CD4-positive, alpha-beta T cell treated with Interferon alpha-2 for 1 hour (primary cell): Measurements from ENCODE around the gene THSD4.

ENCODE experiments used
- DNase-seq, 2 donors: peaks; one replicate each; pipeline ENCODE4 v3.0.0-alpha.2; 2020 to 2022

Gene THSD4

DNA sequence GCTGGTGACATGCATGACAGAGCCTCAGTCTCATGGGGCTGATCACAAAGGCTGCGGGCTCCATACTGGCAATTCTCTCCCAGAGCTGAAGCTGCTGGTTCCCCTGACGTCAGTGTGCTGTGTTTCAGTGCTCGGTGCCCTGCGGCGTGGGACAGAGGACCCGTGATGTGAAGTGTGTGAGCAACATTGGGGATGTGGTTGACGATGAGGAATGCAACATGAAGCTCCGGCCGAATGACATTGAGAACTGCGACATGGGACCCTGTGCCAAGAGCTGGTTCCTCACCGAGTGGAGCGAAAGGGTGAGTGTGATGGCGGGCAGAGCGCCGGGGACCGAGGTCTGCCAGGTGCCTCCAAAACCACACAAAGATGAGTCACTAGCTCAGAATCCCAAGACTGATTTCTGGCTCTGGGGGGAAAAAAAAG is 633.0 kb downstream of the THSD4 start:
- no peak for DNase-seq

GRCh38 chr15:71749500-71749899 is 634.2 kb downstream of the THSD4 start:
- no peak for DNase-seq

- no peak for DNase-seq
Observed at GRCh38 chr15:71752128-71752527, 636.9 kb downstream of the THSD4 start.

DNA sequence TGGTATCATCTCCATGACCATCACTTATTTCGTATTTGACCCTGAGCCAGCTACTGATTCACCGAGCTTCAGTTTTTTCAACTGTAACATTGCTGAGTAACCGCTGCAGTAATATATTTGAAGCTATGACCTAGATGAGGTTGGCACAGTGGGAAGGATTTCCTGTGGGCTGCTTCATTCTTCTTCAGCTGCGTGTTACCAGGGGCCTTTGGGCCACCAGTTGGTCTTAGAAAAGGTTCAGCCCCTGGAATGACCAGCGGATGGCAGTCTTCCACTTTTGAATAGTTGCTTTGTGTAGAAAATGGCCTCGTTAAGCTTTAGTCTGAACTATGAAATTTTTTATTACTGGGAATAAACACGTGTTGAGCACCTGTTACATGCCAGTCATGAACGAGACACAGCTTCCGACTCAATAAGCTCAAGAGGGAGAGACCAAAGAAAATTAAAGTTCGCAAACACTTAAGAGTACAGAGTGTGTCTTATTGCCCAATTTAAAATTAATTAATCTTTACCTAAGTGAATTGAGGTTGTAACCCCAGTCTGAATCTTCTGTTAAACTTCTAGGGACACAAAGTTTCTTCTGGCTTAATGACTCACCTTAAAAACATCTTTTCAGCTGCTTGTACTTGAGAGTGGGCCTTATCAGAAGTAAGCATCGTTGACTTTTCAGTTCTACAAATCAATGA is 637.5 kb downstream of the THSD4 start:
- DNase-seq: no peak

- no peak for DNase-seq
Observed at GRCh38 chr15:71753346-71753745, 638.1 kb downstream of the THSD4 start.

GRCh38 chr15:71754660-71755059 is 639.4 kb downstream of the THSD4 start:
- DNase-seq: no peak

DNA sequence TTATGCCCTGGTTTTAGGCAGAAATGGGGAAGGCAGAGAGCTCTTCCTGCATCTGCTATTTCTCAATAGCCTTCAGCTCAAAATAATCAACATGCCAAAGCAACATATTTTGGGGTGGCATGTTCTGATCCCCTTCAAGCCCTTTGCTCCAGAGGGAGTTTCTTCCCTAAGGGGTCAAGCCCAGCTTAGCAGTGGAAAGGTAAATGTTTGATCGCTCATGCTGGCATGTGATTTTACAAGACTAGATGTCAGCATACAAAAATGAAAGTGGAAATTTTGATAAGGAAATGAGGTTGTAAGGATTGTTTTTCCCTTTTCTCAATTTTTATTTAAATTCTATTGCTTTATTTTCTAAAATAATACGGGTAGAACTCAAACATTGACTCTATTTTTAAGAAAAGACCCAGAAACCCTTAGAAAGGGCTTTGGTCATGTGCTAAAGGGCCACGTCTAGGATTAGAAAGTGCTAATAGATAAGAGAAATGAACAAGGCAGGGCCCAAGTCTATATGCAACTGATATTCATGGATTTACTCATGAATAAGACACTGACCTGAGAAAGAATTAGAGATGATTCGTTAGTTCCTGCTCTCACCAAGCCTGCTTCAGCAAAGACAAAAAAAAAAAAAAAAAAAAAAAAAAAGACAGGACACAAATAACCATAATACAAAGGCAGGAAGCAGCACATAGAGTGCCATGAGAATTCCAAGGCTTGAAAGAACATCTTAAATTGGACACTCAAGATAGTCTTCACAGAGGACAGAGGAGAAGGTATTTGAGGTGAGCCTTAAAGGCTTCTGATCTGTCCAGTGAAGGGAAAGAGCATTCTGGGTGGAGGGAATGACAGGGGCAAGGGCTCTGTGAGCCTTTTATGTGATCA is 640.1 kb downstream of the THSD4 start:
- no peak for DNase-seq

GRCh38 chr15:71756599-71757352 is 641.5 kb downstream of the THSD4 start:
- no peak for DNase-seq

- DNase-seq: no peak
Observed at GRCh38 chr15:71757741-71758530, 642.7 kb downstream of the THSD4 start.

DNA sequence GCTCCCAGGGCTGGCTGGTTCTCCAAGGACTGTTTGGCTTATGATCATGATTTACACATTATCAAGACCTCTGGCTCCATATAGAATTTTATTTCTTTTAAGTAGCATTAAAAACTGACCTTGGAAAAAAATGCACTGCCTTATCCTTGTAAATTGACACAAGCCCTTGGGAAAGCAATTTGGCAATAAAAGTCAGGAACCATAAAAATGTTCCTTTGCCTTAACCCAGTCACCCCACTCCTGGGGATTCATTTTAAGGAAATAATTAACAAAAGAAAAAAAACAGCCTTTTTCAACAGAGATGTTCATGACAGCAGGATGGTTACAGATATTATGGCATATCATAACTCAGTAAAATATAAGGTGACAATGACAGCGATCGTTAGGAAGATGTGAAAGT is 643.4 kb downstream of the THSD4 start:
- DNase-seq: no peak

DNA sequence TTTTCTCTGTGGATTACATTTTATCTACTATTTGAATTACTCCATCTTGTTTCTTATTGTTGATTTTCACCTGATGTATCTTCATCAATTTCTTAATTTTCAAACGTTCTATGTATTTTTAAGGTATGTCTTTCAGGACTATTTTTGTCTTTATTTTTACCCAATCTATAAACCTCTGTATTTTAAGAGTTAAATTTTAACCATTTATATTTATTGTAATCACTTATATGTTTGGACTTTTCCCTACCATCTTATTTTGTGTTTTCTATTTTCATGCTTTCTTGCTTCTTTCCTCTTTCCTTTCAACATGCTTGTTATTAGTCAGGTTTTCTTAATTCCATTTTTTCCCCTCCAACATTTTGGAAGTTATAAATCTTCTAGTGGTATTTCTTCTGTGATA is 645.6 kb downstream of the THSD4 start:
- no peak for DNase-seq

DNA sequence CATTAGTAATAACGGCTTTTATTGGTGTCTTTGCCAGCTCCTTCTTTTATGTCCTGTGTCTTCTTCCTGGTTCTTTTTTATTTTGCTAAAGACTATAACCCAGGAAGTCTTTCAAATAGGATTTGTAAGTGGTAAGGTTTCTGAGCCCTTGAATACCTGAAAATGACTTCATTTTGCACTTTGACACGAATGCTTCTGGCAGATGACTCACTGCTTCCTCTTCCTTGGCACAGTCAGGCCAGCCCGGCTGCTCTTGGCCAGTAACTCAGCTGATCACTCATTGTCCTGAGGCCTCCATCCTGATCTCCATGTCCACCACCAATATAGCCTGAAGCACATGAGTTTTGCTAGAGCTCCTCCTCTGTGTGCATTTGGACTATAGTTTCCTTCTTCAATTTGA is 646.4 kb downstream of the THSD4 start:
- no peak for DNase-seq

DNA sequence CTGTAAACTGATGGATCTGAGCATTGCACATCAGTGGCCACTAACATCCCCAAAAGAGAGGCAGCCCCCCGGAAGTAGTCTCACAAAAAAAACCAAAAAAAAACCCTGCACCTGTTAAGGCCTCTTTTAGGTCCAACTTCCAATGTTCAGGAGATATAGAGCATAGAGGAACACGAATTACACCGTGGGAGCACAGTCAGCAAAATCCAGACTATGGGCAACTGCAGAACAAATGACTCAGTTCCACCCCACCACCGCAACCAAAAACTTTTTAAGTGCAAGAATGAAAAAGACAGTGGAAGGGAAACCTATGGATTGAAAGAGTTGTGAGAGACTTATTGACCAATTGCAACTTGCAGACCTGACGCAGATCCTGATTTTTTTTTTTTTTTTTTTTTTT is 652.9 kb downstream of the THSD4 start:
- no peak for DNase-seq

DNA sequence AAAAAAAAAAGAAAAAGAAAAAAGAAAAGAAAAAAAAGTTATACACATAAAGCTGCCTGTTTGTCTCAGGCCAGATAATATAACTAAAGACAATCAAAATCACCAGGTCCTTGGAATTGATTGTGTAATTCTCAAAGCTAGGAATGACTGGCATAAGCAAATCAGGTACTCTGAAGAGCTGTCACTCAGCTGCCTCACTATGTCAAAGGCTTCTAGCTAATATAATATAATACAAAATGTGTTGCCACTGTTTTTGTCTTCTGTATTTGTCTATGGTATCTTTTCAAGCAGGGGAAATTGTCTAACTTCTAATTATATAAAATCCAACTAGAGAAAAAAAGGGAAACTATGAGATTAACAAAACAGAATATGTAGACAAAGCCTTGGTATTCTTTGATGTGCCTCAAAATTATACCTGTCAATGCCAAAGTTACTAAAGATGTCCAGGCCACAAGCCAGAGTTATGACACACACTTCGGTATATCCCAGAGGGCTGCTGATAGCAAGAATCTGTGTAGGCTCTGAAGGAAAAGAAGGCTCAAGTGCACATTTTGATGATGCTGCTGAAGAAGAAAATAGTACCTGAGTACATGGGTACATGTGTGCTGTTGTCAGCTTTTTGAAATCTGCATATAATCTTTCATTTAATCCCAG is 658.1 kb downstream of the THSD4 start:
- no peak for DNase-seq

DNA sequence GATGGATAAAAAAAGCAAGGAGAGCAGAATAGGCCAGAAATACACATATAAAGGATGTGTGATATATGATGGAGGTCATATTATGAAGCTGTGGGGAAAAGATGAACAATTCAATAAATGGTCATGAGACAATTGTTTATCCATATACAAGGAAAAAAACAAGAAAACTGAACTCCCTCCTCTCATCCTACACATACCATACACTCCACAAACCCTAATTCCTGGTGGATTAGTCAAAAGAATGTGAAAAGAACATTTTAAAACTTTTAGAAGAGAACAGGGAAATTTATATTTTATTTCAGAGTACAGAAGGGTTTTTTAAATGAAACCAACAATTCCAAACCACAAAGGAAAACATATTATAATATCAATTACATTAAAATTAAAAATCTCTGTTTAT is 660.6 kb downstream of the THSD4 start:
- DNase-seq: no peak

GRCh38 chr15:71776304-71776703 is 661.0 kb downstream of the THSD4 start:
- no peak for DNase-seq

- no peak for DNase-seq
Observed at GRCh38 chr15:71777216-71777943, 662.1 kb downstream of the THSD4 start.

- no peak for DNase-seq
Observed at GRCh38 chr15:71779073-71779797, 664.0 kb downstream of the THSD4 start.

- DNase-seq: peak; percentile 33 to 40
Observed at GRCh38 chr15:71780115-71780976, 665.1 kb downstream of the THSD4 start.
